ENCODE measurements around the gene PDLIM4.

DNA sequence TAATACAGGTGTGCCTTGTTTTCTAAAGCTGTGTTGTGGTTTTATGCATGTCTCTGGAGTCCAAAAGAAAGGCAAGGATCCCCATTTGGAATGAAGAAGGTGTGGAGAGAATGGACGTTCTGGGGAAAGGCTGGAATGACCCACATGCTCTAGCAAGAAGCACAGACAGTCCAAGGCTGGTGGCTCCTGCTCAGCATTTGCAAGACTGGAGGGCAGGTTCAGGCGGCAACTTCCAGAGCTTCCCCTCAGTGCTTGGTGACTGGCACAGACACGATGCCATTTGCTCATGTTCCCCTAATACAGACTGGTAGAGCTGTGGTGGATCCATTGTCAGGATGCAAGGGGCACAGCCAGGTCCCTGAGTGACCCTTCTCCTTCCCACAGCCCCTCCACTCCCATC, 44.9 kb downstream of the PDLIM4 start:
- TF ChIP-seq, protein P1, sequence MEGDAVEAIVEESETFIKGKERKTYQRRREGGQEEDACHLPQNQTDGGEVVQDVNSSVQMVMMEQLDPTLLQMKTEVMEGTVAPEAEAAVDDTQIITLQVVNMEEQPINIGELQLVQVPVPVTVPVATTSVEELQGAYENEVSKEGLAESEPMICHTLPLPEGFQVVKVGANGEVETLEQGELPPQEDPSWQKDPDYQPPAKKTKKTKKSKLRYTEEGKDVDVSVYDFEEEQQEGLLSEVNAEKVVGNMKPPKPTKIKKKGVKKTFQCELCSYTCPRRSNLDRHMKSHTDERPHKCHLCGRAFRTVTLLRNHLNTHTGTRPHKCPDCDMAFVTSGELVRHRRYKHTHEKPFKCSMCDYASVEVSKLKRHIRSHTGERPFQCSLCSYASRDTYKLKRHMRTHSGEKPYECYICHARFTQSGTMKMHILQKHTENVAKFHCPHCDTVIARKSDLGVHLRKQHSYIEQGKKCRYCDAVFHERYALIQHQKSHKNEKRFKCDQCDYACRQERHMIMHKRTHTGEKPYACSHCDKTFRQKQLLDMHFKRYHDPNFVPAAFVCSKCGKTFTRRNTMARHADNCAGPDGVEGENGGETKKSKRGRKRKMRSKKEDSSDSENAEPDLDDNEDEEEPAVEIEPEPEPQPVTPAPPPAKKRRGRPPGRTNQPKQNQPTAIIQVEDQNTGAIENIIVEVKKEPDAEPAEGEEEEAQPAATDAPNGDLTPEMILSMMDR (conservative IDR thresholded peaks at IDR 0.05 in 1 of 2, IDR thresholded peaks at IDR 0.05 in 1 of 2; ENCODE audit: extremely low read depth in 1 of 2, insufficient read depth in 1 of 2, low read depth in 1 of 2, low read length in 2 of 2), result no peak
- TF ChIP-seq EZH2 (IDR thresholded peaks at IDR 0.05; ENCODE audit: borderline replicate concordance, low read length), result no peak
